Superior temporal gyrus (tissue), 1 donor: ENCODE measurements around the gene MAFF.
"Not testable (repeated sequence)": the region's sequence is repeated elsewhere in the genome, so short reads cannot be mapped to it uniquely, and the experiment has no call there.

Source experiments
- DNase-seq: peaks from one replicate; pipeline ENCODE4 v3.0.0-alpha.2; 2016; ENCODE audit errors: extremely low spot score

The MAFF gene

DNA sequence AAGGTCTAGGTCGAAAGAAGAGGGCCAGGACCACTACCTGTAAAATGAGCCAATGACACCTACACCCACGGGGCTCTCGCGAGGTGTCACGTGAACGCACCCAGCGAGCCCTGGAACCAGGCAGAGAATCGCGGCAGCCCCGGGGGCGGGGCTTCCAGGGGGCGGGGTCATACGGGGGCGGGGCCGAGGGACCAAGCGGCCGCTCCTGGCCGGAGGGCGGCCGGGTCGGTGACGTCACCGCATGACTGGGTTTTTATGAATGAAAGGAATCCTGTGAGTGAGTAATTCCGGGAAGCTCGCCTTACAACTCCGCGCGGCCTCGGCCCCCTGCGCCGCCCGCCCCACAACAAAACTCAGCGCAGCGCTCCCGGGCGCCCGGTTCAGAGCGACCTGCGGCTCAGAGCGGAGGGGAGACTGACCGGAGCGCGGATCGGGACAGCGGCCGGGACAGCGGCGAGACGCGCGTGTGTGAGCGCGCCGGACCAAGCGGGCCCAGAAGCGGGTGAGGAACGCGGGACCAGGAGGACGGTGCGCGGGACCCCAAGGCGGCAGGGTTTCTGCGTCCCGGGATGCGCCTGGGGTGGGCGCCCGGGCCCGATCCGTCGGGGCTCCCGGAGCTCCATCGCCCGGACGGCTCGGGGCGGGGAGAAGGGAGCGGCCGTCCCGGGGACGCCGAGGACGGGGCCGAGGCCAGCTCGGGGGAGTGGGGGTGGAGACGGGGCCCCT is at the start of gene MAFF:
Gene MAFF, plus strand, starts transcription at position 284 of the 726 bp plus-strand sequence. CDS start 11,860 bp downstream, outside the sequence.
- peak; percentile 93 for DNase-seq

DNA sequence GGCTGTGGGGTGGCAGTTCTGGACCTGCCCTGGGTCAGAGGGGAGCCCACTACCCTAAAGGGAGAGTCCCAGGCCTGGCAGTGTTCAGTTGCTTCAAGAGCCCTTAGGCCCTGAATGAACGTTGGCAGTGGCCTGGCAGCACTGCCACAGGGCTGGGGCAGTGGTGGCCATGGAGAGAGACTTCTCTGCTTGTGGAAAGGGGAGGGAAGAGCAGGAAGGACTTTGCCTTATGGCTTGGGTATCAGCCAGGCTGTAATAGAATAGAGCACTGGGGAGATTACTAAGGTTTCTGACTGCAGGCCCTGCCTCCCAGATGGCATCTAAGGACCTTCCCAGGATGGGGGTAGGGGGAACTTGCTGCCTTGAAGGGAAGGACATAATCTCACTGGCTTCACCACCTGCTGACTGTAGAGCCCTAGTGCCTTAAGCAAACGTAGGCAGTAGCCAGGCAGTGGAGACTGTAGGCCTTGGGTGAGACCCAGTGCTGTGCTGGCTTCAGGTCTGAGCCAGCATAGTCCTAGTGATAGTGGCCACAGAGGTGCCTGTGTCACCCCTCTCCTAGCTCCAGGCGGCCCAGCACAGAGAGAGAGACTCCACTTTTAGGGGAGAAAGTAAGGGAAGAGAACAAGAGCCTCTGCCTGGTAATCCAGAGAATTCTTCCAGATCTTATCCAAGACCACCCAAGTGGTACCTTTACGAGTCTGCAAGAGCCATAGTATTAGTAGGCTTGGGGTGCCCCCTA is 47.8 kb upstream of the MAFF start:
- no peak for DNase-seq

GRCh38 chr22:38154563-38154915 is 47.3 kb upstream of the MAFF start:
- DNase-seq, result not testable (repeated sequence)

GRCh38 chr22:38155703-38156102 is 46.1 kb upstream of the MAFF start:
- DNase-seq, result no peak

GRCh38 chr22:38162881-38163843 is 38.6 kb upstream of the MAFF start:
- no peak for DNase-seq

DNA sequence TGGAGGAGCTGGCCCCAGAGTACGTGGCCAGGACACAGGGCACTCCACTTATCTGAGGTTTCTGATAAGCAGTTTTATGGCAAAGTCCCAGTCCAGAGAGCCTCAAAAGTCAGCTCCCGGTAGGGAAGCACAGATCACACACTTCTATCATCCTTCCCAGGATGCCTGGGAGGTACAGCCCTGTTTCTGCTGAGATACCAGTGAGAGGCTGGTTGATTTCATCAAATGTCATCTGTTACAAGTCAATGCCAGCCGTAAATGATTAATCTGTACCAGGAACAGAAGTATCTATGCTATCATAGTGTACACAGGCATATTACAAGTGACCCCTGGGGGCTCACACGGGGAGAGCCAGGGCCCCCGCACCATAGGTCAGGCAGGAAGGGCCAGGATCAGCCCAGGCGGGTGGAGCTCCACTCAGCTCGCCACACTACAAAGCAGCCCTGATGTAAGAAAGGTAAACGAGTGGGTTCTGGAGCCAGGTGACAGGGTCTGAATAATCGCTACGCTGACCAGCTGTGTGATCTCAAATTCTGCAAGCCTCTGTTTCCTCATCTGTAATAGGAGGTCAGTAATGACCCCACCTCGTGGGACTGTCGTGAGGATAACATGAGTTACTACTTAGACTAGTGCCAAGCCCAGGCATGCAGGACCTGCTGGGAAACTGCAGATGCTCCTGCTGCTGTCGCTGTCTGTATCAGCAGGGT is 37.8 kb upstream of the MAFF start:
- DNase-seq, result no peak

GRCh38 chr22:38164551-38164918 is 37.3 kb upstream of the MAFF start:
- DNase-seq, result no peak

GRCh38 chr22:38165922-38166593 is 35.7 kb upstream of the MAFF start:
- DNase-seq, result no peak

DNA sequence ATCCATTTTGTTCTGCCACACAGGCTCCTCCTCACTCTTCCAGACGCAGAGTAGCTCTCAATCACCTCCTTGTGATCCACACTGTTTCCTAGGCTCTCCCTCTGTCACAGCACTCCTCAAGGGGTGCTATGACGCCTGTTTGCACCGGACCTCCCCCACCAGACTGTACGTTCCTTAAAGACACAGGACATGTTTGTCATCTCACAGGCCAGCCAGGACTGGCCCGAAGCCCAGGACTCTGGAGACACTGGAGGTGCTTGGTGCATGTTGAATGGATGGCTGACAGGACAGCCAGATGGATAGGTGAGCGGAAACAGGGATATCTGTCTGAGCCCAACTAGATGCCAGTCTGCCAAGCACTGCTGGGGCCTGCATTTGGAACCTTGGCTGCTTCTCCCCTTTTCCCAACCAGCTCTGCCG is 33.8 kb upstream of the MAFF start:
- DNase-seq, result no peak

DNA sequence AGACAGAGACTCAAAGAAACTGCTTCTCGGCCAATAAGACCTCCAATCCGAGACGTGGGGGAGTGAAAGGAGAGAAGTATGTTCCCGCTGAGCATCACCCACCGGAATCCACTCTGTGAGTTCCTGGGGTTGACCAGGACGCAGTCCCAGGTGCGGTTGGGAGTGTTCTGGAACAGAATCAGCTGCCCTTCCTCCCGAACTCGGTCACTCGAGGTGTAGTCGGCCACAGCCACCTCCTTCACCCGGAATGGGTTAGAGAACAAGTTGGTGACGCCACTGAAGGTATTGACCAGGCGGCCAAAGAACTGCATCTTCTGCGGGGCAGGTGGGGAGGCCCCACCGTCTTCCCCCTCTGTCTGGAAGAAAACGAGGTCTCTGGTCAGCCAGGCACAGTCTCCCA is 32.7 kb upstream of the MAFF start:
- DNase-seq, result no peak

- no peak for DNase-seq
Observed at GRCh38 chr22:38170469-38170868, 31.3 kb upstream of the MAFF start.

DNA sequence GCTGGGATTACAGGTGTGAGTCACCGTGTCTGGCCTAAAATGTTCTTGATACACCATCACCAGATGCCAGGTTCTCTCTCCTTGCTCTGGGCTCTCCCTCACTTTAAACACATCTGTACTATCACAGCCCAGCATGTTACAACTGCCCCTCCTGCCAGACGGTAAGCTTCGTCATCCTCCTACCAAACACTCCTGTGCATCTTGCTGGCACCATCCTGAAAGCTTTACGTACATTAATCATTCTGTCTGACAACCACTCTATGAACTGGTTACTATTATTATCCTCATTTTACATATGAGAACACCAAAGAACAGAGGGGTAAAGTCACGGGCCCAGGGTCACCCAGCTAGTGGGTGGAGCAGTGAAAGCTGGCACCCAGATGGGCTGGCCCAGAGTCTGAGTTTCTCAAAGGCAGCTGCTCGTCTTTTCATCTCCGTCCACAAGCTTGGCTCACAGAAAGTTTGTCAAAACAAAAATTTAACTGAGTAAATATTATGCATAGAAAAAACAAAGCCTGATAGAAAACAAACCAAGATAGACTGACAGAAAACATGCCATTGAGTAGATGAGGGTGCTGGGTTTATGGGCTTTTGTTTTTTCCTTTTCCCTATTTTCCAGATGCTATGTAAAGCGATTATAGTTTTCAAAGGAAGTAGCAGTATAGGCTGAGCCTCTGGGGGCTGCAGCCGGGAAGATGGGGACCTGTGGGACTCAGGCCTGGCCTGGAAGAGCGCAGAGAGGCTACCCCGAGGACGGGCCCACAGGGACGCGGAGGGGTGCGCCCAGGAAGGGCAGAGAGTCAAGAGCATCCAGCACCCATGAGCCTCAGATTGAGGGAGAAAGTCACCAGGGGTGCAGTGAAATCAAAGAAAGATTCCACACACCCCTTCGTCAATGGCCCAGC is 29.6 kb upstream of the MAFF start:
- DNase-seq, result peak; percentile 35

GRCh38 chr22:38172832-38173640 is 28.8 kb upstream of the MAFF start:
- DNase-seq, result peak; percentile 67

DNA sequence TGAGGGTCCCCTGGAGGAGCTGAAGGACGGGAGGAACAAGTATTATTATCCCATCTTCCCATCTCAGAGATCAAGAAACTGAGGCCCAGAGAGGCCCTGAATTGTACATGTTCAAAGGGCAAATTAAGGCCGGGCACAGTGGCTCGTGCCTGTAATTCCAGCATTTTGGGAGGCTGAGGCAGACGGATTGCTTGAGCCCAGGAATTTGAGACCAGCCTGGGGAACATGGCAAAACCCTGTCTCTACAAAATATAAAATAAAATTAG is 28.2 kb upstream of the MAFF start:
- DNase-seq, result no peak

DNA sequence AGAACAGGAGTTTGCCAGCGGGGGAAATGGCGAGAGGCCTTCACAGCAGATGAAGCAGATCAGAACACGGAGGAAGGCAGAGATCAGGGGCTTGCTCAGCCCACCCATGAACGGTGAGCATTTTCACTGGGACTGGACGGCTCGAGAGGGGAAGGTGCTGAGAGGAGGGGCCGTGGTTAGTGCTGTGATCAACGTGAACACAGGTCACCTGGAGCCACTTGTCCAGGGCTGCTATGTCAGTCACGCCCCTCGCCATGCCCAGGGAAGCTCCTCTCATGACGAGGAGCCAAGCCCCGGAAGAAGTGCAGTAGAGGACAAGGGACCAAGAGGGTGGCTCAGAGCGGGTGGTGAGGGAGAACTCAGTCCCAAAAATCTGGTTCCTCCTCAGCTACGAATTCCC is 27.2 kb upstream of the MAFF start:
- no peak for DNase-seq

- DNase-seq, result no peak
Observed at GRCh38 chr22:38175206-38176118, 26.3 kb upstream of the MAFF start.

DNA sequence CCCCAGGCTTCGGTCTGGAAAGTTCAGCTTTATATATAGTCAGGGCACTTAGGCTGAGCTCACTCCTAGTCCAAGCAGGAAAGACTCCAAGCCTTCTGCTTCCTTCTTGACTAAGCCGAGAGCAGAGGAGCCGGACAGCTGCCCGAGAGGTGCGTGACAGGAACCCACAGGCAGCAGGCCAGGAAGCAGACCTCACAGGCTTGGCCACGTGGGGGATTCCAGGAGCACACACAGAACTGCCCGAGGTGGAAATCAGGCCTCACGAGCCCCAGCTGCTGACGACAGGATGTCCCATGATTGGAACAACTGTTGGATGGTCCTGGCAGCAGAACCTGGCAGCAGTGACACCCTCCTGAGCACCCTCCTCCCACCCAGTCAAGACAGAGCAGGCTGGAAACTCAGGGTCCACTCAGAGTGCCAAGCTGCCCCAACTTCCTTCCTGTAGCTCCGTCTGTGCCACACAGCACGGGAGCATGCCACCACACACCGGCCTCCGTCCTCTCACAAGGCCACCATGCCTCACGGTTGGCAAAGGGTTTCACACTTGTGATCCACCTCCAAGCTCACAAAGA is 25.5 kb upstream of the MAFF start:
- no peak for DNase-seq

- no peak for DNase-seq
Observed at GRCh38 chr22:38177044-38177443, 24.8 kb upstream of the MAFF start.
